Measurements from ENCODE around the gene PUM1.
A peak's percentile ranks its signal among the peaks of the same experiment; 100 is the strongest.
"Not testable (repeated sequence)": the region's sequence is repeated elsewhere in the genome, so short reads cannot be mapped to it uniquely, and the experiment has no call there.

The PUM1 gene

GRCh38 chr1:30991862-30992606 is 73.5 kb downstream of the PUM1 start:
- DNase-seq: no peak

- no peak for DNase-seq
These were observed 74.9 kb downstream of the PUM1 start for GRCh38 chr1:30990591-30990990.

GRCh38 chr1:30988045-30988444 is 77.5 kb downstream of the PUM1 start:
- DNase-seq: no peak

GRCh38 chr1:30986755-30987154 is 78.8 kb downstream of the PUM1 start:
- DNase-seq: no peak

GRCh38 chr1:30984991-30985503 is 80.5 kb downstream of the PUM1 start:
- no peak for DNase-seq

GRCh38 chr1:30984165-30984889 is 81.2 kb downstream of the PUM1 start:
- no peak for DNase-seq

GRCh38 chr1:30982937-30983336 is 82.6 kb downstream of the PUM1 start:
- no peak for DNase-seq

- no peak for DNase-seq
These were observed 83.1 kb downstream of the PUM1 start for GRCh38 chr1:30982431-30982830.

- no peak for DNase-seq
These were observed 84.3 kb downstream of the PUM1 start for GRCh38 chr1:30981172-30981571.

GRCh38 chr1:30977511-30977910 is 88.0 kb downstream of the PUM1 start:
- no peak for DNase-seq

GRCh38 chr1:30977105-30977504 is 88.4 kb downstream of the PUM1 start:
- DNase-seq: no peak

GRCh38 chr1:30976143-30976542 is 89.4 kb downstream of the PUM1 start:
- DNase-seq: no peak

- no peak for DNase-seq
These were observed 90.3 kb downstream of the PUM1 start for GRCh38 chr1:30975217-30975616.

- DNase-seq: no peak
These were observed 91.0 kb downstream of the PUM1 start for GRCh38 chr1:30974536-30974935.

GRCh38 chr1:30972349-30972748 is 93.2 kb downstream of the PUM1 start:
- DNase-seq: not testable (repeated sequence)

- no peak for DNase-seq
These were observed 94.0 kb downstream of the PUM1 start for GRCh38 chr1:30971496-30971895.

GRCh38 chr1:30969903-30970302 is 95.6 kb downstream of the PUM1 start:
- no peak for DNase-seq

- no peak for DNase-seq
These were observed 97.1 kb downstream of the PUM1 start for GRCh38 chr1:30968220-30968971.

- DNase-seq: peak; percentile 89
These were observed 98.7 kb downstream of the PUM1 start for GRCh38 chr1:30966690-30967369.

GRCh38 chr1:30965924-30966599 is 99.5 kb downstream of the PUM1 start:
- no peak for DNase-seq

GRCh38 chr1:30964706-30965105 is 100.8 kb downstream of the PUM1 start:
- DNase-seq: no peak

Data from NCI-H1417 treated with DMSO at 0.1 percent for 48 hours (cell line).